CD4-positive, alpha-beta memory T cell (primary cell): ENCODE data around the gene NELFB. TPM values are rescaled to one million over a fixed set of nuclear protein-coding genes. Genes with fewer than 3 reads are reported as not detected.

ENCODE experiments used
- CTCF ChIA-PET: fragments of 350-600 bp; sonication (Branson Sonifier 250); formaldehyde crosslinking; loops from one replicate; lab custom pipeline; 2021; ENCODE audit warnings: inconsistent platforms; ENCODE audit not compliant: partially characterized antibody; lab: Charles Lee
- POLR2A ChIA-PET: fragments of 350-600 bp; sonication (Branson Sonifier 250); formaldehyde crosslinking; loops from one replicate; lab custom pipeline; 2021; ENCODE audit not compliant: partially characterized antibody; lab: Charles Lee
- DNase-seq, 5 donors: peaks; one replicate each; pipeline versions ENCODE4 v3.0.0 to v3.0.0-alpha.2; 2020 to 2022; ENCODE audit warnings: mixed read lengths in 1 of 5
- H3K27ac ChIP-seq: one replicate; pipeline ENCODE4 v1.7.0; 2013; ENCODE audit warnings: low read depth, low read length
- H3K27me3 ChIP-seq: 2 replicates; pipeline ENCODE4 v1.7.0; 2013; ENCODE audit warnings: mild to moderate bottlenecking, low read length, moderate library complexity; ENCODE audit not compliant: insufficient read depth
- H3K36me3 ChIP-seq: 2 replicates; pipeline ENCODE4 v1.7.0; 2013; ENCODE audit warnings: mild to moderate bottlenecking, low read length, moderate library complexity; ENCODE audit not compliant: insufficient read depth
- H3K4me1 ChIP-seq: 2 replicates; pipeline ENCODE4 v1.7.0; 2013; ENCODE audit warnings: mild to moderate bottlenecking, low read length, moderate library complexity; ENCODE audit not compliant: insufficient read depth
- H3K4me3 ChIP-seq, 2 donors: one replicate each; pipeline ENCODE4 v1.7.0; 2013; ENCODE audit warnings: low read length in 2 of 2, mild to moderate bottlenecking in 1 of 2
- H3K9me3 ChIP-seq, 2 donors: one replicate each; pipeline ENCODE4 v1.7.0; 2013; ENCODE audit warnings: low read length in 2 of 2, control low read depth in 1 of 2; ENCODE audit not compliant: control insufficient read depth in 1 of 2
- H3K27ac Mint-ChIP-seq, 7 donors: one replicate each; pipeline ENCODE4 v1.8.0; 2020 to 2021; ENCODE audit warnings: mixed read lengths in 7 of 7, mild to moderate bottlenecking in 6 of 7, inconsistent platforms in 3 of 7, moderate library complexity in 3 of 7
- H3K27me3 Mint-ChIP-seq, 2 donors: one replicate each; pipeline ENCODE4 v1.8.0; 2020 to 2021; ENCODE audit warnings: mixed read lengths in 2 of 2
- H3K36me3 Mint-ChIP-seq, 2 donors: one replicate each; pipeline ENCODE4 v1.8.0; 2020 to 2021; ENCODE audit warnings: mixed read lengths in 2 of 2, inconsistent platforms in 1 of 2, mild to moderate bottlenecking in 1 of 2
- H3K4me1 Mint-ChIP-seq, 4 donors: one replicate each; pipeline ENCODE4 v1.8.0; 2020 to 2021; ENCODE audit warnings: mixed read lengths in 4 of 4, mild to moderate bottlenecking in 1 of 4
- H3K4me3 Mint-ChIP-seq, 8 donors: one replicate each; pipeline ENCODE4 v1.8.0; 2020 to 2021; ENCODE audit warnings: mixed read lengths in 8 of 8, mild to moderate bottlenecking in 7 of 8, moderate library complexity in 6 of 8, inconsistent platforms in 3 of 8
- H3K9me3 Mint-ChIP-seq, 8 donors: one replicate each; pipeline ENCODE4 v1.8.0; 2020 to 2021; ENCODE audit warnings: mixed read lengths in 8 of 8, mild to moderate bottlenecking in 5 of 8, inconsistent platforms in 3 of 8, moderate library complexity in 1 of 8
- intact Hi-C: fragments of 100-400 bp; cut with micrococcal nuclease; formaldehyde crosslinking; loops from one replicate; pipeline ENCODE4 v1.15.1; 2023
- polyA plus RNA-seq, 2 donors: library from polyadenylated mRNA; unstranded; fragments of 300-500 nt; fragmentation: Illumina TruSeq; gene quantifications; one replicate each; pipeline ENCODE4 v1.2.3, GENCODE V29; 2021
- total RNA-seq, 2 experiments: library from RNA; stranded (reverse); gene quantifications; one replicate each; pipeline ENCODE4 v1.2.3, GENCODE V29; 2021

The NELFB gene
- total and polyA plus RNA-seq, 4 experiments from 2014 or later: 28.3 to 44.9 (median 36.5) TPM

GRCh38 chr9:137224830-137225694 lies 30.1 kb upstream of the NELFB start, which contains the start of gene CYSRT1:
Gene CYSRT1, plus strand, starts transcription at chr9:137225174. Its CDS starts 448 bp downstream, at chr9:137225622.
- no peaks in the 10 kb centered on the region for H3K36me3 Mint-ChIP-seq

GRCh38 chr9:137225699-137226331 lies 29.3 kb upstream of the NELFB start:
- DNase-seq: no peak
- H3K27ac Mint-ChIP-seq: no peak overlapping the region
- no peaks in the 10 kb centered on the region for H3K27me3 ChIP-seq
- intact Hi-C loops: no loop called here
- H3K36me3 Mint-ChIP-seq: no peaks in the 10 kb centered on the region
- H3K4me3 ChIP-seq: no peak overlapping the region
- CTCF ChIA-PET: interaction anchor here (1.1 to 4.6 kb wide), 5 partner anchors 19 to 179 kb away, joined by 3 to 33 read pairs (median 7); partner anchors contain the start of gene NPDC1
- H3K4me3 Mint-ChIP-seq: no peak overlapping the region
- H3K4me1 ChIP-seq: peaks cover 18% of the 10 kb centered on the region
- H3K4me1 Mint-ChIP-seq: peaks cover 2 to 19% (median 6%) of the 10 kb centered on the region in 4 donors
- H3K9me3 ChIP-seq: no peaks in the 10 kb centered on the region
- H3K27ac ChIP-seq: no peak overlapping the region
- peaks cover 3 to 4% of the 10 kb centered on the region in 2 donors for H3K27me3 Mint-ChIP-seq
- H3K9me3 Mint-ChIP-seq: no peaks in the 10 kb centered on the region
- POLR2A ChIA-PET: interaction anchor here (1.2 to 4.2 kb wide), 6 partner anchors 11 to 140 kb away, joined by 4 to 31 read pairs (median 8); partner anchors contain the start of genes ANAPC2, MAN1B1, SSNA1 and TUBB4B
- H3K36me3 ChIP-seq: no peaks in the 10 kb centered on the region

More at GRCh38 chr9:137224830-137225694, 30.1 kb upstream of the NELFB start, which contains the start of gene CYSRT1:
- Mint-ChIP-seq H3K27me3 (peaks cover 2 to 3% of the 10 kb centered on the region in 2 donors), H3K4me1 (peaks cover 2 to 19% (median 6%) of the 10 kb centered on the region in 4 donors), H3K4me3 (peak within 1 kb of the TSS; percentile 62 to 84 (median 77)), H3K9me3 (no peaks in the 10 kb centered on the region), H3K27ac (peak within 1 kb of the TSS; percentile 61 to 87 (median 84))
- peak within 1 kb of the TSS; percentile 83 for H3K27ac ChIP-seq
- POLR2A ChIA-PET: interaction anchor here (1.0 to 4.2 kb wide), 9 partner anchors 8 to 139 kb away, joined by 3 to 47 read pairs (median 22); partner anchors contain the start of genes ANAPC2, MAN1B1, NELFB and SSNA1
- H3K36me3 ChIP-seq: no peaks in the 10 kb centered on the region
- peaks cover 18% of the 10 kb centered on the region for H3K4me1 ChIP-seq
- intact Hi-C loops: loop anchor here (5.0 kb wide), 1 partner anchor 498 kb away; no protein-coding TSS in a partner anchor
- no peaks in the 10 kb centered on the region for H3K9me3 ChIP-seq
- no peaks in the 10 kb centered on the region for H3K27me3 ChIP-seq
- no peak for DNase-seq
- CTCF ChIA-PET: interaction anchor here (0.7 to 4.6 kb wide), 6 partner anchors 15 to 110 kb away, joined by 3 to 33 read pairs (median 4); partner anchors contain the start of genes TPRN and TUBB4B
- peak within 1 kb of the TSS; percentile 66 to 85 for H3K4me3 ChIP-seq

GRCh38 chr9:137226338-137227053 lies 28.6 kb upstream of the NELFB start:
- no peak overlapping the region for H3K4me3 ChIP-seq
- no peaks in the 10 kb centered on the region for H3K27me3 ChIP-seq
- Mint-ChIP-seq H3K4me3 (no peak overlapping the region), H3K4me1 (peaks cover 2 to 19% (median 6%) of the 10 kb centered on the region in 4 donors), H3K27ac (peak overlapping the region in 1 of 7 donors; percentile 42), H3K36me3 (no peaks in the 10 kb centered on the region), H3K9me3 (no peaks in the 10 kb centered on the region), H3K27me3 (peaks cover 3 to 4% of the 10 kb centered on the region in 2 donors)
- peaks cover 18% of the 10 kb centered on the region for H3K4me1 ChIP-seq
- H3K9me3 ChIP-seq: no peaks in the 10 kb centered on the region
- no peak for DNase-seq
- no peak overlapping the region for H3K27ac ChIP-seq
- CTCF ChIA-PET: interaction anchor here (1.1 to 4.6 kb wide), 10 partner anchors 19 to 180 kb away, joined by 3 to 33 read pairs (median 6); partner anchors contain the start of genes ANAPC2, NPDC1 and SSNA1
- H3K36me3 ChIP-seq: no peaks in the 10 kb centered on the region
- intact Hi-C loops: loop anchor here (1.0 kb wide), 5 partner anchors 50 to 439 kb away; partner anchors contain the start of gene NPDC1
- POLR2A ChIA-PET: interaction anchor here (0.8 to 4.2 kb wide), 9 partner anchors 10 to 139 kb away, joined by 3 to 31 read pairs (median 4); partner anchors contain the start of genes ANAPC2, MAN1B1, SSNA1 and TPRN

GRCh38 chr9:137227054-137227852 lies 27.9 kb upstream of the NELFB start, which contains the start of gene RNF224:
Gene RNF224, plus strand, starts transcription at chr9:137227502. Its CDS starts 834 bp downstream, at chr9:137228336.
- Histone ChIP-seq H3K27ac (no peak within 1 kb of the TSS), H3K9me3 (no peaks in the 10 kb centered on the region), H3K4me3 (no peak within 1 kb of the TSS), H3K4me1 (peaks cover 18% of the 10 kb centered on the region), H3K36me3 (no peaks in the 10 kb centered on the region), H3K27me3 (no peaks in the 10 kb centered on the region)
- intact Hi-C loops: loop anchor here (1.0 kb wide), 5 partner anchors 51 to 440 kb away; partner anchors contain the start of gene NPDC1
- ChIA-PET CTCF (interaction anchor here (0.6 to 4.6 kb wide), 15 partner anchors 10 to 181 kb away, joined by 3 to 33 read pairs (median 5); partner anchors contain the start of genes ANAPC2, NPDC1, SSNA1 and TPRN), POLR2A (interaction anchor here (0.5 to 2.0 kb wide), 11 partner anchors 10 to 500 kb away, joined by 3 to 11 read pairs (median 4); partner anchors contain the start of genes ANAPC2, MAN1B1, SSNA1 and TPRN)
- peaks cover 3 to 4% of the 10 kb centered on the region in 2 donors for H3K27me3 Mint-ChIP-seq
- peak within 1 kb of the TSS in 2 of 8 donors; percentile 5 to 55 for H3K4me3 Mint-ChIP-seq
- no peaks in the 10 kb centered on the region for H3K36me3 Mint-ChIP-seq
- no peaks in the 10 kb centered on the region for H3K9me3 Mint-ChIP-seq
- peak within 1 kb of the TSS in 5 of 7 donors; percentile 11 to 79 (median 57) for H3K27ac Mint-ChIP-seq
- DNase-seq: peak; percentile 73 to 79 (median 74)
- H3K4me1 Mint-ChIP-seq: peaks cover 2 to 19% (median 6%) of the 10 kb centered on the region in 4 donors

GRCh38 chr9:137227853-137228505 lies 27.1 kb upstream of the NELFB start:
- H3K9me3 ChIP-seq: no peaks in the 10 kb centered on the region
- Mint-ChIP-seq H3K36me3 (no peaks in the 10 kb centered on the region), H3K27me3 (peaks cover 3 to 4% of the 10 kb centered on the region in 2 donors), H3K4me1 (peaks cover 2 to 18% (median 5%) of the 10 kb centered on the region in 4 donors), H3K27ac (peak overlapping the region in 5 of 7 donors; percentile 11 to 79 (median 57)), H3K4me3 (peak overlapping the region in 1 of 8 donors; percentile 55), H3K9me3 (no peaks in the 10 kb centered on the region)
- no peak overlapping the region for H3K27ac ChIP-seq
- ChIA-PET POLR2A (interaction anchor here (1.0 to 2.0 kb wide), 5 partner anchors 13 to 141 kb away, joined by 3 to 11 read pairs (median 8); partner anchors contain the start of genes ANAPC2, MAN1B1, SSNA1 and TUBB4B), CTCF (interaction anchor here (0.6 to 4.6 kb wide), 12 partner anchors 9 to 132 kb away, joined by 3 to 33 read pairs (median 5); partner anchors contain the start of genes ANAPC2, SSNA1 and TPRN)
- no peaks in the 10 kb centered on the region for H3K27me3 ChIP-seq
- peaks cover 11% of the 10 kb centered on the region for H3K4me1 ChIP-seq
- intact Hi-C loops: loop anchor here (1.0 kb wide), 5 partner anchors 52 to 441 kb away; partner anchors contain the start of gene NPDC1
- DNase-seq: no peak
- no peaks in the 10 kb centered on the region for H3K36me3 ChIP-seq
- H3K4me3 ChIP-seq: no peak overlapping the region
